Measurements from ENCODE around the gene AOX1.

DNA sequence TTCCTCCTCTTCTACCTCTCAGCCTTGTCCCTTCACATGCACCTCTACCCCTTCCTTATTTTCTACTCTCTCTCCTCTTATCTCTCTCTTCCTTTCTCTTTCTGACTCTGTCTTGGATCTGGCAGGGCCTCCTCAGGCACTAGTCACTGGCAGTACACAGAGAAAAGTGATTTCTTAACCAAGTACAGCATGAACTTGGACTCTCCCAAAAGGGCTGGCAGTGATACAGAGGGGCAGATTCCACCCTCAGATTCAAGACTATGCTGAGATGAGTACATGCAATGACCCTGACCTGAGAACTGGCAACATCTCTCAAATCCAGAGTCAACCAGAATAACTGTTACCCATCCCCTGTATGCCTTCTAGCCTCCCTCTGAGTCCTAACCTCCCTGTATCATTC lies 4.3 kb downstream of the AOX1 start:
- TF ChIP-seq CBX3 (IDR thresholded peaks at IDR 0.05; ENCODE audit: low read depth) (no peak), EGR1 (IDR thresholded peaks at IDR 0.05; ENCODE audit: low read depth) (no peak), ZFX (IDR thresholded peaks at IDR 0.05) (no peak), POLR2A (IDR thresholded peaks at IDR 0.05; ENCODE audit: borderline replicate concordance, extremely low read depth, insufficient read depth, insufficient read length) (no peak), EZH2 (IDR thresholded peaks at IDR 0.05) (no peak), SIN3A (IDR thresholded peaks at IDR 0.05; ENCODE audit: low read depth) (no peak), JUND (IDR thresholded peaks at IDR 0.05) (no peak), ZNF274 (IDR thresholded peaks at IDR 0.05; ENCODE audit: low read depth, low read length) (no peak), POLR2AphosphoS5 (IDR thresholded peaks at IDR 0.05; ENCODE audit: low read depth, low read length) (no peak)
- TF ChIP-seq, protein P1, sequence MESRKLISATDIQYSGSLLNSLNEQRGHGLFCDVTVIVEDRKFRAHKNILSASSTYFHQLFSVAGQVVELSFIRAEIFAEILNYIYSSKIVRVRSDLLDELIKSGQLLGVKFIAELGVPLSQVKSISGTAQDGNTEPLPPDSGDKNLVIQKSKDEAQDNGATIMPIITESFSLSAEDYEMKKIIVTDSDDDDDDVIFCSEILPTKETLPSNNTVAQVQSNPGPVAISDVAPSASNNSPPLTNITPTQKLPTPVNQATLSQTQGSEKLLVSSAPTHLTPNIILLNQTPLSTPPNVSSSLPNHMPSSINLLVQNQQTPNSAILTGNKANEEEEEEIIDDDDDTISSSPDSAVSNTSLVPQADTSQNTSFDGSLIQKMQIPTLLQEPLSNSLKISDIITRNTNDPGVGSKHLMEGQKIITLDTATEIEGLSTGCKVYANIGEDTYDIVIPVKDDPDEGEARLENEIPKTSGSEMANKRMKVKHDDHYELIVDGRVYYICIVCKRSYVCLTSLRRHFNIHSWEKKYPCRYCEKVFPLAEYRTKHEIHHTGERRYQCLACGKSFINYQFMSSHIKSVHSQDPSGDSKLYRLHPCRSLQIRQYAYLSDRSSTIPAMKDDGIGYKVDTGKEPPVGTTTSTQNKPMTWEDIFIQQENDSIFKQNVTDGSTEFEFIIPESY (IDR thresholded peaks at IDR 0.05; ENCODE audit: extremely low read depth, insufficient replicate concordance, low read length): no peak
- TF ChIP-seq, protein P2, sequence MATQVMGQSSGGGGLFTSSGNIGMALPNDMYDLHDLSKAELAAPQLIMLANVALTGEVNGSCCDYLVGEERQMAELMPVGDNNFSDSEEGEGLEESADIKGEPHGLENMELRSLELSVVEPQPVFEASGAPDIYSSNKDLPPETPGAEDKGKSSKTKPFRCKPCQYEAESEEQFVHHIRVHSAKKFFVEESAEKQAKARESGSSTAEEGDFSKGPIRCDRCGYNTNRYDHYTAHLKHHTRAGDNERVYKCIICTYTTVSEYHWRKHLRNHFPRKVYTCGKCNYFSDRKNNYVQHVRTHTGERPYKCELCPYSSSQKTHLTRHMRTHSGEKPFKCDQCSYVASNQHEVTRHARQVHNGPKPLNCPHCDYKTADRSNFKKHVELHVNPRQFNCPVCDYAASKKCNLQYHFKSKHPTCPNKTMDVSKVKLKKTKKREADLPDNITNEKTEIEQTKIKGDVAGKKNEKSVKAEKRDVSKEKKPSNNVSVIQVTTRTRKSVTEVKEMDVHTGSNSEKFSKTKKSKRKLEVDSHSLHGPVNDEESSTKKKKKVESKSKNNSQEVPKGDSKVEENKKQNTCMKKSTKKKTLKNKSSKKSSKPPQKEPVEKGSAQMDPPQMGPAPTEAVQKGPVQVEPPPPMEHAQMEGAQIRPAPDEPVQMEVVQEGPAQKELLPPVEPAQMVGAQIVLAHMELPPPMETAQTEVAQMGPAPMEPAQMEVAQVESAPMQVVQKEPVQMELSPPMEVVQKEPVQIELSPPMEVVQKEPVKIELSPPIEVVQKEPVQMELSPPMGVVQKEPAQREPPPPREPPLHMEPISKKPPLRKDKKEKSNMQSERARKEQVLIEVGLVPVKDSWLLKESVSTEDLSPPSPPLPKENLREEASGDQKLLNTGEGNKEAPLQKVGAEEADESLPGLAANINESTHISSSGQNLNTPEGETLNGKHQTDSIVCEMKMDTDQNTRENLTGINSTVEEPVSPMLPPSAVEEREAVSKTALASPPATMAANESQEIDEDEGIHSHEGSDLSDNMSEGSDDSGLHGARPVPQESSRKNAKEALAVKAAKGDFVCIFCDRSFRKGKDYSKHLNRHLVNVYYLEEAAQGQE (IDR thresholded peaks at IDR 0.05; ENCODE audit: low read depth): no peak
- TF ChIP-seq, protein P3, sequence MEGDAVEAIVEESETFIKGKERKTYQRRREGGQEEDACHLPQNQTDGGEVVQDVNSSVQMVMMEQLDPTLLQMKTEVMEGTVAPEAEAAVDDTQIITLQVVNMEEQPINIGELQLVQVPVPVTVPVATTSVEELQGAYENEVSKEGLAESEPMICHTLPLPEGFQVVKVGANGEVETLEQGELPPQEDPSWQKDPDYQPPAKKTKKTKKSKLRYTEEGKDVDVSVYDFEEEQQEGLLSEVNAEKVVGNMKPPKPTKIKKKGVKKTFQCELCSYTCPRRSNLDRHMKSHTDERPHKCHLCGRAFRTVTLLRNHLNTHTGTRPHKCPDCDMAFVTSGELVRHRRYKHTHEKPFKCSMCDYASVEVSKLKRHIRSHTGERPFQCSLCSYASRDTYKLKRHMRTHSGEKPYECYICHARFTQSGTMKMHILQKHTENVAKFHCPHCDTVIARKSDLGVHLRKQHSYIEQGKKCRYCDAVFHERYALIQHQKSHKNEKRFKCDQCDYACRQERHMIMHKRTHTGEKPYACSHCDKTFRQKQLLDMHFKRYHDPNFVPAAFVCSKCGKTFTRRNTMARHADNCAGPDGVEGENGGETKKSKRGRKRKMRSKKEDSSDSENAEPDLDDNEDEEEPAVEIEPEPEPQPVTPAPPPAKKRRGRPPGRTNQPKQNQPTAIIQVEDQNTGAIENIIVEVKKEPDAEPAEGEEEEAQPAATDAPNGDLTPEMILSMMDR (IDR thresholded peaks at IDR 0.05 in 2 of 3, conservative IDR thresholded peaks at IDR 0.05 in 1 of 3; ENCODE audit: borderline replicate concordance in 1 of 3, insufficient read depth in 1 of 3, low read depth in 2 of 3, low read length in 2 of 3): no peak
- TF ChIP-seq, protein P4, sequence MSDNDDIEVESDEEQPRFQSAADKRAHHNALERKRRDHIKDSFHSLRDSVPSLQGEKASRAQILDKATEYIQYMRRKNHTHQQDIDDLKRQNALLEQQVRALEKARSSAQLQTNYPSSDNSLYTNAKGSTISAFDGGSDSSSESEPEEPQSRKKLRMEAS (IDR thresholded peaks at IDR 0.05): no peak
